ENCODE measurements around the gene SLC9A1.
A peak's percentile ranks its signal among the peaks of the same experiment; 100 is the strongest.
"Not testable (repeated sequence)": the region's sequence is repeated elsewhere in the genome, so short reads cannot be mapped to it uniquely, and the experiment has no call there.

Gene SLC9A1
- 67.4 reads per million, percentile 75 among the genes with 10 or more reads in this experiment for total RNA-seq

GRCh38 chr1:27154991-27155781, at the start of gene SLC9A1:
TSS of gene SLC9A1 (minus strand) at chr1:27155125. CDS start at chr1:27154334, 791 bp downstream.
- peak; percentile 91 for DNase-seq

- no peak for DNase-seq
Measured at GRCh38 chr1:27203946-27204345, 49.0 kb upstream of the SLC9A1 start.

- DNase-seq, result no peak
Measured at GRCh38 chr1:27201295-27201694, 46.4 kb upstream of the SLC9A1 start.

- DNase-seq, result no peak
Measured at GRCh38 chr1:27193194-27193593, 38.3 kb upstream of the SLC9A1 start.

- no peak for DNase-seq
Measured at GRCh38 chr1:27192039-27192529, 37.2 kb upstream of the SLC9A1 start.

- DNase-seq, result not testable (repeated sequence)
Measured at GRCh38 chr1:27184665-27185064, 29.7 kb upstream of the SLC9A1 start.

GRCh38 chr1:27179979-27180378, 25.1 kb upstream of the SLC9A1 start:
- DNase-seq, result no peak

- DNase-seq, result no peak
Measured at GRCh38 chr1:27179379-27179778, 24.5 kb upstream of the SLC9A1 start.

- DNase-seq, result no peak
Measured at GRCh38 chr1:27176954-27177353, 22.0 kb upstream of the SLC9A1 start.

- DNase-seq, result no peak
Measured at GRCh38 chr1:27176323-27176722, 21.4 kb upstream of the SLC9A1 start.

- not testable (repeated sequence) for DNase-seq
Measured at GRCh38 chr1:27172992-27173391, 18.1 kb upstream of the SLC9A1 start.

GRCh38 chr1:27166929-27167328, 12.0 kb upstream of the SLC9A1 start:
- DNase-seq, result no peak

GRCh38 chr1:27166351-27166802, 11.5 kb upstream of the SLC9A1 start:
- DNase-seq, result no peak

GRCh38 chr1:27163093-27163492, 8.2 kb upstream of the SLC9A1 start:
- no peak for DNase-seq

- no peak for DNase-seq
Measured at GRCh38 chr1:27162090-27162489, 7.2 kb upstream of the SLC9A1 start.

GRCh38 chr1:27161594-27161993, 6.7 kb upstream of the SLC9A1 start:
- DNase-seq, result no peak

GRCh38 chr1:27157194-27157593, 2.3 kb upstream of the SLC9A1 start:
- no peak for DNase-seq

GRCh38 chr1:27154469-27154990, 395 bp downstream of the SLC9A1 start:
- DNase-seq, result no peak

- no peak for DNase-seq
Measured at GRCh38 chr1:27153927-27154358, 982 bp downstream of the SLC9A1 start.

GRCh38 chr1:27153549-27153886, 1.4 kb downstream of the SLC9A1 start:
- DNase-seq, result no peak

GRCh38 chr1:27152829-27153548, 1.9 kb downstream of the SLC9A1 start:
- DNase-seq, result no peak

- DNase-seq, result no peak
Measured at GRCh38 chr1:27152004-27152828, 2.7 kb downstream of the SLC9A1 start.

GRCh38 chr1:27150641-27151040, 4.3 kb downstream of the SLC9A1 start:
- DNase-seq, result no peak
